WTC11 (cell line): ENCODE data around the gene CRYGN. TPM values are rescaled to one million over a fixed set of nuclear protein-coding genes. Genes with fewer than 3 reads are reported as not detected.

Experiments
- ATAC-seq: fragments of 200-7000 bp; cut with Tn5 transposase; 2 replicates; pipeline ENCODE4 v1.10.0; 2021; ENCODE audit warnings: mild to moderate bottlenecking, moderate library complexity
- CTCF ChIA-PET: fragments of 300-600 bp; sonication (Branson Sonifier 250); formaldehyde crosslinking; loops from one replicate; lab custom pipeline; 2021; ENCODE audit warnings: antibody characterized with exemption; lab: Charles Lee
- POLR2A ChIA-PET: fragments of 350-600 bp; sonication (Branson Sonifier 250); formaldehyde crosslinking; loops from one replicate; lab custom pipeline; 2021; ENCODE audit warnings: antibody characterized with exemption; lab: Charles Lee
- DNase-seq: peaks from one replicate; pipeline ENCODE4 v3.0.0; 2021; ENCODE audit warnings: low spot score
- H3K27ac Mint-ChIP-seq: 2 replicates; pipeline ENCODE4 v1.8.0; 2021; ENCODE audit warnings: mixed read lengths
- H3K27me3 Mint-ChIP-seq: 2 replicates; pipeline ENCODE4 v1.8.0; 2021; ENCODE audit warnings: low read depth, mild to moderate bottlenecking, moderate library complexity, mixed read lengths
- H3K36me3 Mint-ChIP-seq: 2 replicates; pipeline ENCODE4 v1.8.0; 2021; ENCODE audit warnings: mixed read lengths
- H3K4me1 Mint-ChIP-seq: 2 replicates; pipeline ENCODE4 v1.8.0; 2022; ENCODE audit warnings: mixed read lengths
- H3K4me3 Mint-ChIP-seq: 2 replicates; pipeline ENCODE4 v1.8.0; 2021; ENCODE audit warnings: mild to moderate bottlenecking, moderate library complexity, mixed read lengths
- H3K9me3 Mint-ChIP-seq: 2 replicates; pipeline ENCODE4 v1.8.0; 2021; ENCODE audit warnings: mixed read lengths
- CBFB ChIP-seq: sonication (generic); formaldehyde crosslinking; IDR thresholded peaks from 2 replicates; pipeline ENCODE4 v1.8.1; 2022; ENCODE audit warnings: mild to moderate bottlenecking, low read depth, missing genetic modification reagents
- ETV6 ChIP-seq: sonication (generic); formaldehyde crosslinking; IDR thresholded peaks from 2 replicates; pipeline ENCODE4 v1.8.1; 2022; ENCODE audit warnings: mild to moderate bottlenecking, missing genetic modification reagents
- FOXJ3 ChIP-seq: sonication (generic); formaldehyde crosslinking; IDR thresholded peaks from 2 replicates; pipeline ENCODE4 v1.9.0; 2021; ENCODE audit warnings: missing genetic modification reagents, mild to moderate bottlenecking, borderline replicate concordance
- FOXK1 ChIP-seq: sonication (generic); formaldehyde crosslinking; IDR thresholded peaks from 2 replicates; pipeline ENCODE4 v1.8.0; 2022; ENCODE audit warnings: mild to moderate bottlenecking, moderate library complexity, missing genetic modification reagents
- IRF2 ChIP-seq: sonication (generic); formaldehyde crosslinking; IDR thresholded peaks from 2 replicates; pipeline ENCODE4 v1.8.0; 2022; ENCODE audit warnings: low read depth, missing genetic modification reagents, borderline replicate concordance
- NFE2L1 ChIP-seq: sonication (generic); formaldehyde crosslinking; IDR thresholded peaks from 2 replicates; pipeline ENCODE4 v1.8.1; 2023; ENCODE audit warnings: missing genetic modification reagents
- OVOL2 ChIP-seq: fragments of 250-450 bp; sonication (Bioruptor Pico); IDR thresholded peaks from 2 replicates; pipeline ENCODE4 v1.9.0; 2021; ENCODE audit warnings: mild to moderate bottlenecking, borderline replicate concordance
- RELA ChIP-seq: sonication (generic); formaldehyde crosslinking; IDR thresholded peaks from 2 replicates; pipeline ENCODE4 v1.8.1; 2022; ENCODE audit warnings: missing genetic modification reagents, mild to moderate bottlenecking, borderline replicate concordance
- SMAD4 ChIP-seq: sonication (generic); formaldehyde crosslinking; IDR thresholded peaks from 2 replicates; pipeline ENCODE4 v1.8.0; 2022; ENCODE audit warnings: mild to moderate bottlenecking, missing genetic modification reagents
- SOX15 ChIP-seq: fragments of 250-450 bp; sonication (Bioruptor Pico); IDR thresholded peaks from 2 replicates; pipeline ENCODE4 v1.9.0; 2021; ENCODE audit warnings: mild to moderate bottlenecking
- SP1 ChIP-seq: sonication (generic); formaldehyde crosslinking; conservative IDR thresholded peaks from 2 replicates; pipeline ENCODE4 v1.8.1; 2022; ENCODE audit warnings: missing genetic modification reagents
- TEAD1 ChIP-seq: sonication (generic); formaldehyde crosslinking; IDR thresholded peaks from 2 replicates; pipeline ENCODE4 v1.8.0; 2022; ENCODE audit warnings: mild to moderate bottlenecking, missing genetic modification reagents
- ZBTB21 ChIP-seq: sonication (generic); formaldehyde crosslinking; IDR thresholded peaks from 2 replicates; pipeline ENCODE4 v1.8.1; 2023; ENCODE audit warnings: mild to moderate bottlenecking, missing genetic modification reagents, borderline replicate concordance
- ZNF138 ChIP-seq: sonication (generic); formaldehyde crosslinking; conservative IDR thresholded peaks from 2 replicates; pipeline ENCODE4 v1.8.1; 2022; ENCODE audit warnings: mild to moderate bottlenecking, moderate library complexity, missing genetic modification reagents
- ZNF232 ChIP-seq: sonication (generic); formaldehyde crosslinking; IDR thresholded peaks from 2 replicates; pipeline ENCODE4 v1.8.0; 2022; ENCODE audit warnings: mild to moderate bottlenecking, missing genetic modification reagents
- ZNF317 ChIP-seq: sonication (generic); formaldehyde crosslinking; IDR thresholded peaks from 2 replicates; pipeline ENCODE4 v1.8.1; 2023; ENCODE audit warnings: low read depth, mild to moderate bottlenecking, moderate library complexity, missing genetic modification reagents, borderline replicate concordance
- ZNF396 ChIP-seq: fragments of 250-450 bp; sonication (Bioruptor Pico); IDR thresholded peaks from 2 replicates; pipeline ENCODE4 v1.8.0; 2021; ENCODE audit warnings: mild to moderate bottlenecking, moderate library complexity, borderline replicate concordance
- ZNF423 ChIP-seq: fragments of 250-450 bp; sonication (Bioruptor Pico); IDR thresholded peaks from 2 replicates; pipeline ENCODE4 v2.1.2; 2022; ENCODE audit warnings: mild to moderate bottlenecking, moderate library complexity
- ZNF671 ChIP-seq: fragments of 250-450 bp; sonication (Bioruptor Pico); IDR thresholded peaks from 2 replicates; pipeline ENCODE4 v1.8.0; 2021; ENCODE audit warnings: mild to moderate bottlenecking
- total RNA-seq: library from RNA; stranded (reverse); gene quantifications from 3 replicates; pipeline ENCODE4 v1.2.3, GENCODE V29; 2021
- TF ChIP-seq, protein P1 (sequence below): sonication (generic); formaldehyde crosslinking; IDR thresholded peaks from 2 replicates; pipeline ENCODE4 v1.8.0; 2022; ENCODE audit warnings: mild to moderate bottlenecking, missing genetic modification reagents
- TF ChIP-seq, protein P2 (sequence below): sonication (generic); formaldehyde crosslinking; IDR thresholded peaks from 2 replicates; pipeline ENCODE4 v1.8.1; 2023; ENCODE audit warnings: mild to moderate bottlenecking, missing genetic modification reagents, moderate library complexity
- TF ChIP-seq, protein P3 (sequence below): fragments of 250-450 bp; sonication (Bioruptor Pico); IDR thresholded peaks from 2 replicates; pipeline ENCODE4 v2.1.2; 2022; ENCODE audit warnings: mild to moderate bottlenecking, moderate library complexity
- TF ChIP-seq, protein P4 (sequence below): sonication (generic); formaldehyde crosslinking; IDR thresholded peaks from 2 replicates; pipeline ENCODE4 v1.8.0; 2022; ENCODE audit warnings: mild to moderate bottlenecking, missing genetic modification reagents
- TF ChIP-seq, protein P5 (sequence below): sonication (generic); formaldehyde crosslinking; conservative IDR thresholded peaks from 2 replicates; pipeline ENCODE4 v1.8.1; 2022; ENCODE audit warnings: mild to moderate bottlenecking, missing genetic modification reagents
- TF ChIP-seq, protein P6 (sequence below): sonication (generic); formaldehyde crosslinking; IDR thresholded peaks from 2 replicates; pipeline ENCODE4 v1.8.0; 2022; ENCODE audit warnings: mild to moderate bottlenecking, missing genetic modification reagents
- TF ChIP-seq, protein P7 (sequence below): fragments of 250-450 bp; sonication (Bioruptor Pico); conservative IDR thresholded peaks from 2 replicates; pipeline ENCODE4 v1.9.0; 2021; ENCODE audit warnings: mild to moderate bottlenecking

Gene CRYGN
- total RNA-seq, 1 experiment from 2014 or later, result 1.5 TPM

DNA sequence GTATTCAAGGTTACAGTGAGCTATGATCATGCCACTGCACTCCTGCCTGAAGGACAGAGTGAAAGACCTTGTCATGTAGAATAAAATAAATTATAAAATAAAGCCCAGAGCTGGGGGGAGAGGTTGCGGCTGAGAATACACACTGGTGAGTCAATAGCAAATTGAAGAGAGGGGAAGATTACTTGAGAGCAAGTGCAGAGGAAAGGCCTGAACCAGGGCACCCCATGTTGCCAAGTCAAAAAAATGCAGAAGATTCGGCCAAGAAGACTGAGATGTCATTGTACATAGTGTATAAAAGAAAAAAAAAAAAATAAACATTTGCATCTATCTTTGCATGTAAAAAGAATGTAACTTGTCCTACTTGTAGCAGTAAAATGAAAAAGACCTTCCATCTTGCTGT is 47.3 kb upstream of the CRYGN start (continued):
- TF ChIP-seq, protein P1, sequence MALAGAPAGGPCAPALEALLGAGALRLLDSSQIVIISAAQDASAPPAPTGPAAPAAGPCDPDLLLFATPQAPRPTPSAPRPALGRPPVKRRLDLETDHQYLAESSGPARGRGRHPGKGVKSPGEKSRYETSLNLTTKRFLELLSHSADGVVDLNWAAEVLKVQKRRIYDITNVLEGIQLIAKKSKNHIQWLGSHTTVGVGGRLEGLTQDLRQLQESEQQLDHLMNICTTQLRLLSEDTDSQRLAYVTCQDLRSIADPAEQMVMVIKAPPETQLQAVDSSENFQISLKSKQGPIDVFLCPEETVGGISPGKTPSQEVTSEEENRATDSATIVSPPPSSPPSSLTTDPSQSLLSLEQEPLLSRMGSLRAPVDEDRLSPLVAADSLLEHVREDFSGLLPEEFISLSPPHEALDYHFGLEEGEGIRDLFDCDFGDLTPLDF (CRISPR knock-in tag), result no peak
- TF ChIP-seq IRF2 (CRISPR knock-in tag) (no peak), ZNF671 (CRISPR knock-in tag) (no peak)

DNA sequence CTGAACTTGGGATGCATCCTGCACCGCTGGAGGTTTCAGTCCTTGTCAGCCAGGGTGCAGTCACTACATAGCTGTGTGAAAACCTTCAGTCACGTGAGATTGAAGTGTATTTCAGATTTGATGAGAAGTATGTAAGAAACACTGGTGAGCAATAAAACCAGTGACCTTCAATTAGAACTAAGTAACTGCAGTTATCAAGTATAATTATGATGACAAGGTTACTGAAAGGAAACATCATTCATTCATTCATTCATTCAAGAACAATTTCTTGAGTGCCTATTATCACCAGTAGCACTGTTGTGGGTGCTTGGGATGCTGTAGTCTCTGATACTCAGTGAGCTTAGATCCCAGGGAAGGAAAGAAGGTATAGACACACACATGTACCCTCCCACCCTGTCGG is 46.1 kb upstream of the CRYGN start:
- DNase-seq, result no peak
- peaks cover 53% of the 10 kb centered on the region for H3K4me1 Mint-ChIP-seq
- H3K36me3 Mint-ChIP-seq, result peaks cover 85% of the 10 kb centered on the region
- ChIA-PET POLR2A (no interaction called here), CTCF (no interaction called here)
- peak overlapping the region; percentile 86; the same call in 1 of the 2 replicates for H3K27ac Mint-ChIP-seq
- H3K9me3 Mint-ChIP-seq, result no peaks in the 10 kb centered on the region
- H3K27me3 Mint-ChIP-seq, result no peaks in the 10 kb centered on the region
- no peak overlapping the region for H3K4me3 Mint-ChIP-seq
- TF ChIP-seq, protein P2, sequence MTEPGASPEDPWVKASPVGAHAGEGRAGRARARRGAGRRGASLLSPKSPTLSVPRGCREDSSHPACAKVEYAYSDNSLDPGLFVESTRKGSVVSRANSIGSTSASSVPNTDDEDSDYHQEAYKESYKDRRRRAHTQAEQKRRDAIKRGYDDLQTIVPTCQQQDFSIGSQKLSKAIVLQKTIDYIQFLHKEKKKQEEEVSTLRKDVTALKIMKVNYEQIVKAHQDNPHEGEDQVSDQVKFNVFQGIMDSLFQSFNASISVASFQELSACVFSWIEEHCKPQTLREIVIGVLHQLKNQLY (CRISPR knock-in tag), result no peak
- TF ChIP-seq ETV6 (no peak), TEAD1 (CRISPR knock-in tag) (no peak), FOXK1 (CRISPR knock-in tag) (no peak), RELA (CRISPR knock-in tag) (no peak), OVOL2 (CRISPR knock-in tag) (no peak), IRF2 (CRISPR knock-in tag) (no peak), ZNF317 (CRISPR knock-in tag) (no peak), ZNF396 (CRISPR knock-in tag) (no peak), NFE2L1 (CRISPR knock-in tag) (no peak), ZNF232 (CRISPR knock-in tag) (no peak), SMAD4 (CRISPR knock-in tag) (no peak), ZNF671 (CRISPR knock-in tag) (no peak), ZNF423 (no peak), ZNF138 (CRISPR knock-in tag) (no peak), ZBTB21 (no peak)
- TF ChIP-seq, protein P3, sequence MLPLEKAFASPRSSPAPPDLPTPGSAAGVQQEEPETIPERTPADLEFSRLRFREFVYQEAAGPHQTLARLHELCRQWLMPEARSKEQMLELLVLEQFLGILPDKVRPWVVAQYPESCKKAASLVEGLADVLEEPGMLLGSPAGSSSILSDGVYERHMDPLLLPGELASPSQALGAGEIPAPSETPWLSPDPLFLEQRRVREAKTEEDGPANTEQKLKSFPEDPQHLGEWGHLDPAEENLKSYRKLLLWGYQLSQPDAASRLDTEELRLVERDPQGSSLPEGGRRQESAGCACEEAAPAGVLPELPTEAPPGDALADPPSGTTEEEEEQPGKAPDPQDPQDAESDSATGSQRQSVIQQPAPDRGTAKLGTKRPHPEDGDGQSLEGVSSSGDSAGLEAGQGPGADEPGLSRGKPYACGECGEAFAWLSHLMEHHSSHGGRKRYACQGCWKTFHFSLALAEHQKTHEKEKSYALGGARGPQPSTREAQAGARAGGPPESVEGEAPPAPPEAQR (CRISPR knock-in tag), result no peak
- TF ChIP-seq, protein P4, sequence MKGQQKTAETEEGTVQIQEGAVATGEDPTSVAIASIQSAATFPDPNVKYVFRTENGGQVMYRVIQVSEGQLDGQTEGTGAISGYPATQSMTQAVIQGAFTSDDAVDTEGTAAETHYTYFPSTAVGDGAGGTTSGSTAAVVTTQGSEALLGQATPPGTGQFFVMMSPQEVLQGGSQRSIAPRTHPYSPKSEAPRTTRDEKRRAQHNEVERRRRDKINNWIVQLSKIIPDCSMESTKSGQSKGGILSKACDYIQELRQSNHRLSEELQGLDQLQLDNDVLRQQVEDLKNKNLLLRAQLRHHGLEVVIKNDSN, result no peak
- TF ChIP-seq, protein P5, sequence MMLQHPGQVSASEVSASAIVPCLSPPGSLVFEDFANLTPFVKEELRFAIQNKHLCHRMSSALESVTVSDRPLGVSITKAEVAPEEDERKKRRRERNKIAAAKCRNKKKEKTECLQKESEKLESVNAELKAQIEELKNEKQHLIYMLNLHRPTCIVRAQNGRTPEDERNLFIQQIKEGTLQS, result no peak
- ATAC-seq, result no peak

DNA sequence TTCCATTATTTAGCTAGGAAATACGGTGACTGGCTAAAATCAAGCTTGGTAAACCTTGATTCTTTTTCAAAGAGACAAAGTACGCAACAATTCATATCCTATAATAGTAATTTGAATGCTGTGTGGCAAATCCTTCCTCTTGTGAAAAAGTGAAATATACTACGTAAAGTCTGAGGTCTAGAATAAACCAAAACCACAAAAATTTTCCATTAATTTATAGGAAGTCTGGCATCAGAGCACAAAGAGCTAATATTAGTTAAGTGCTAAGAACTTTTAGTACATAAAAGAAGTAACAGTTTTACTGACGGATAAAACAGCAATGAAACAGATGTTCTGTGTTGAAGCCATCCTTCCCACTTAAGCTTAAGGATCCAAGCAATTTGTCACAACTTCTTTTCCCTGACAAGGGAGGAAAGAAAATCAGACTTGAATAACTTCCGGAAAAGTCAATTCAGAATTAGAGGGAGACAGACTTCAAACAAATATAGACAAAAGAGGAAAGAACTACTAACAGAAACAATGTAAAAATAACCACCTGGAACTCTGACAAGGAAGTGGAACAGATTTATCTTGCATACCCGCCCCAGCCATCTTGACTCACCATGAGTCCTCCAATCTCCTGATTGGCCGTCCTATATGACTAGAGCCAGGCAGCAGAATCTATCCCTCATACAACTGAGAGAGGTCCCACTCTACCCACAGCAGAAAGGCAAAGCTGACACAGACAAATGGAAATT is 45.2 kb upstream of the CRYGN start:
- TF ChIP-seq ZNF232 (CRISPR knock-in tag) (no peak), FOXJ3 (CRISPR knock-in tag) (no peak), CBFB (CRISPR knock-in tag) (no peak), SP1 (CRISPR knock-in tag) (no peak), SOX15 (no peak), RELA (CRISPR knock-in tag) (no peak), TEAD1 (CRISPR knock-in tag) (no peak)
- TF ChIP-seq, protein P6, sequence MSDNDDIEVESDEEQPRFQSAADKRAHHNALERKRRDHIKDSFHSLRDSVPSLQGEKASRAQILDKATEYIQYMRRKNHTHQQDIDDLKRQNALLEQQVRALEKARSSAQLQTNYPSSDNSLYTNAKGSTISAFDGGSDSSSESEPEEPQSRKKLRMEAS (CRISPR knock-in tag), result no peak
- TF ChIP-seq, protein P2 (CRISPR knock-in tag), result no peak
- TF ChIP-seq, protein P7, sequence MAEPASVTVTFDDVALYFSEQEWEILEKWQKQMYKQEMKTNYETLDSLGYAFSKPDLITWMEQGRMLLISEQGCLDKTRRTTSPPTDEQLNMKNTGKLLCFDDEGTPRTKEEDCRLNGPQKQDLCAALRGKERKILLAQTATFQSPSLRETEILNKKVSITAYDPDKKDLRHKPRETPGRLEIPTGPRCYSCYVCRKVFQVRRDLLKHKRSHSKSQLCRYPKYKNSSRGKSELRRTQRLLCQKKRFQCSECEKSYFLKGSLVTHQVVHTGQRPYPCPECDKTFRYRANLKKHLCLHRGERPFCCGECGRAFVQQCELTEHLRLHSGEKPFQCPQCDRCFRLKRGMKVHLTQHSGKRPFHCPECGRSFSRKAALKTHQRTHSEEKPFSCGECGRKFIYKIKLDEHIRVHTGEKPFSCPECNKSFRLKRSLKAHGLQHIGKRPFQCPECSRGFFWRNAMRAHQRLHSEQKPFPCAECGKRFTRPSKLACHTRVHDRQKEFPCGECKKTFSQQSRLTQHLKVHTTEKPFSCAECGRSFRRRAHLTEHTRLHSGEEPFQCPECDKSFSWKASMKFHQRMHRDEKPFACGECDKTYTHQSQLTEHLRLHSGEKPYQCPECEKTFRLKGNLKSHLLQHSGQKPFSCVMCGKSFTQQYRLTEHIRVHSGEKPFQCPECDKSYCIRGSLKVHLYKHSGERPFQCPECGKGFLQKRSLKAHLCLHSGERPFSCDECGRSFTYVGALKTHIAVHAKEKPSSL (CRISPR knock-in tag), result no peak
- Mint-ChIP-seq H3K4me1 (peaks cover 46% of the 10 kb centered on the region), H3K4me3 (no peak overlapping the region), H3K9me3 (no peaks in the 10 kb centered on the region), H3K27ac (peak overlapping the region; percentile 34; the same call in 1 of the 2 replicates), H3K36me3 (peaks cover 79% of the 10 kb centered on the region), H3K27me3 (no peaks in the 10 kb centered on the region)
- DNase-seq (no peak), ATAC-seq (no peak)
- POLR2A ChIA-PET, result no interaction called here
- CTCF ChIA-PET, result no interaction called here
